Superior temporal gyrus (tissue), 1 donor: ENCODE data around the gene KIR3DL1.
"Not testable (repeated sequence)": the region's sequence is repeated elsewhere in the genome, so short reads cannot be mapped to it uniquely, and the experiment has no call there.

Source experiments
- DNase-seq: peaks from one replicate; pipeline ENCODE4 v3.0.0-alpha.2; 2016; ENCODE audit errors: extremely low spot score

KIR3DL1 gene

DNA sequence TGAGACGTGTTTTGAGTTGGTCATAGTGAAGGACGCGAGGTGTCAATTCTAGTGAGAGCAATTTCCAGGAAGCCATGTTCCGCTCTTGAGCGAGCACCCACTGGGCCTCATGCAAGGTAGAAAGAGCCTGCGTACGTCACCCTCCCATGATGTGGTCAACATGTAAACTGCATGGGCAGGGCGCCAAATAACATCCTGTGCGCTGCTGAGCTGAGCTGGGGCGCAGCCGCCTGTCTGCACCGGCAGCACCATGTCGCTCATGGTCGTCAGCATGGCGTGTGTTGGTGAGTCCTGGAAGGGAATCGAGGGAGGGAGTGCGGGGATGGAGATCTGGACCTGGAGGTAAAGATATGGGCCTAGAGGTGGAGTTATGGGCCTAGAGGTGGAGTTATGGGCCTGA is at the start of gene KIR3DL1:
TSS of gene KIR3DL1 (plus strand) at position 218 of the 400 bp plus-strand sequence.
- DNase-seq, result not testable (repeated sequence)

DNA sequence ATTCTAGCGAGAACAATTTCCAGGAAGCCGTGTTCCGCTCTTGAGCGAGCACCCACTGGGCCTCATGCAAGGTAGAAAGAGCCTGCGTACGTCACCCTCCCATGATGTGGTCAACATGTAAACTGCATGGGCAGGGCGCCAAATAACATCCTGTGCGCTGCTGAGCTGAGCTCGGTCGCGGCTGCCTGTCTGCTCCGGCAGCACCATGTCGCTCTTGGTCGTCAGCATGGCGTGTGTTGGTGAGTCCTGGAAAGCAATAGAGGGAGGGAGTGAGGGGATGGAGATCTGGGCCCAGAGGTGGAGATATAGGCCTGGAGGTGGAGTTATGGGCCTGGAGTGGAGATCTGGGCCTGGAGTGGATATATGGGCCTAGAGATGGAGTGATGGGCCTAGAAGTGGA is 46.6 kb upstream of the KIR3DL1 start, which contains the start of gene KIR2DL1:
TSS of gene KIR2DL1 (plus strand) at position 148 of the 400 bp plus-strand sequence. CDS start at position 206, 58 bp downstream.
- DNase-seq, result not testable (repeated sequence)

DNA sequence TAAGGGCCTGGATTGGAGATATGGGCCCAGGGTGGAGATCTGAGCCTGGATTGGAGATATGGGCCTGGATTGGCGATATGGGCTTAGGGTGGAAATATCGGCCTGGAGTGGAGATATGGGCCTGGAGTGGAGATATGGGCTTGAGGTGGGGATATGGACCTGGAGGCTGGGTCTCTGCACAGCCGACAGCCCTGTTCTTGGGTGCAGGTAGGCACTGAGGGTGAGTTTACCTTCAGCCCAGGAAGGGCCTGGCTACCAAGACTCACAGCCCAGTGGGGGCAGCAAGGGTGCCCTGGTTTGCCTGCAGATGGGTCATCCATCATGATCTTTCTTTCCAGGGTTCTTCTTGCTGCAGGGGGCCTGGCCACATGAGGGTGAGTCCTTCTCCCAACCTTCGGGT is 45.8 kb upstream of the KIR3DL1 start:
- DNase-seq, result not testable (repeated sequence)

DNA sequence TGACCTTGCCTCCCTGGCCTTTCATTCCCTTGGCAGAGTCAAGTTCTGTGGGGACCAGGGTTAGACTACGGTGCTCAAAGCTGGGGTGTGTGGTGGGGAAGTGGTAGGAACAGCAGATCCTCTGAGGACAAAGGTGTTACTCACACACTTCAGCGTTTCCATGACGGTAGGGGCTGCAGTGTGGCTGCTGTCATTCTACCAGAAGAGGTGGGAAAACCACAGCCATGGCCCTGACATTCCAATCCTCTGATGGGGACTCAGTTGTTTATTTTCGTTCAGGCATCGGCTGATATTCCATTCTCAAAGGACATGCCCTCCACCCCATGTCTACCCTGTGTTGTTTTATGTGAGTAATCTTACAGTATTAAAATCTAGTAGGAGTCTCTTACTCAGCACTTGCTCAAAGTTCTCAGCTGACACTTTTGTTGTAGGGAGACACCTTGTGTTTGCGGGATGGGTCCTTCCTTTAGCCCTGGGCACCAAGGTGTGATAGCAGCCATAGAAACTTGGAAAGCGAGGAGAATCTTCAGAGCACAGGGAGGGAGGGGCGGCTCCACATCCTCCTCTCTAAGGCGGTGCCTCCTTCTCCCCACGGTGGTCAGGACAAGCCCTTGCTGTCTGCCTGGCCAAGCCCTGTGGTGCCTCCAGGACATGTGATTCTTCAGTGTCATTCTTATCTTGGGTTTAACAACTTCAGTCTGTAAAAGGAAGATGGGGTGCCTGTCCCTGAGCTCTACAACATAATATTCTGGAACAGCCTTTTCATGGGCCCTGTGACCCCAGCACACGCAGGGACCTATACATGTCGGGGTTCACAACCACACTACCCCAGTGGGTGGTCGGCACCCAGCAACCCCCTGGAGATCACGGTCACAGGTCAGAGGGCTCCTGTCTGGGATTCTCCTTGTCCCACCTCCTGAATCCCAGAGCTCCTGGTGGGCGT is 45.0 kb upstream of the KIR3DL1 start:
- DNase-seq, result not testable (repeated sequence)

DNA sequence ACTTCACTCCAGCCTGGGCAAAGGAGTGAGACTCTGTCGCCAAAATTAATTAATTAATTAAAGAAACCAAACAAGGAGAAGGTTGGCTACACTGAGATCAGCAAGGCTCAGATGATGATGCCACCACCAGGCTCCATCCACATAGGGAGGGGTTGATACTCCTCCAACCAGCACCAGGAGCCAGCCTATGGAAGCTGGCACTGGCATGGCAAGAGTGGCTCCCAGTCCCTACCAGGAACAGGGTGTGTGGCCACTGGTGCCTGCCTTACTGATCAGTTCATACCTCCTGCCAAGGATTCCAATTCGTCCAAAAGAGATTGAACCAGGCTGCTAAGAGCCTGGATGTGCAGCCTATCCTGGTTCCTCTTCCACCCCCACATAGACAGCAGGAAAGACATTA is 43.6 kb upstream of the KIR3DL1 start:
- not testable (repeated sequence) for DNase-seq

DNA sequence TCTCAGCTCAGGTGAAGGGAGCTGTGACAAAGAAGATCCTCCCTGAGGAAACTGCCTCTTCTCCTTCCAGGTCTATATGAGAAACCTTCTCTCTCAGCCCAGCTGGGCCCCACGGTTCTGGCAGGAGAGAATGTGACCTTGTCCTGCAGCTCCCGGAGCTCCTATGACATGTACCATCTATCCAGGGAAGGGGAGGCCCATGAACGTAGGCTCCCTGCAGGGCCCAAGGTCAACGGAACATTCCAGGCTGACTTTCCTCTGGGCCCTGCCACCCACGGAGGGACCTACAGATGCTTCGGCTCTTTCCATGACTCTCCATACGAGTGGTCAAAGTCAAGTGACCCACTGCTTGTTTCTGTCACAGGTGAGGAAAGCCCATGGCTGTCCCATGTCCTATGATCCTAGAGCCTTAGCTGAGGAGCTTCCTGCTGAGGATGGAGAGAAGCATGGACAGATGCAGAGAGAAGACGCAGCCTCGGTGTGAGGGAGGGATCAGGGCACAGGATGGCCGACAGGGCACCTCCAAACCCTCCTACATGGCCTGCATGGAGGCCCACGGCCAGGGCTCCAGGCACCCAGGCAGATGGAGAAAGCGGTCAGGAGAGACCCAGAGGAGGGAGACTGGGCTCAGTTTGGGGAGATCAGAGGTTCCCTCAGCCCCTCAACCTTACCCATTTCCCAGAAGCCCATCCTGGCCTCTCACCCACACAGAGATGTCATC is 41.0 kb upstream of the KIR3DL1 start:
- DNase-seq, result not testable (repeated sequence)

DNA sequence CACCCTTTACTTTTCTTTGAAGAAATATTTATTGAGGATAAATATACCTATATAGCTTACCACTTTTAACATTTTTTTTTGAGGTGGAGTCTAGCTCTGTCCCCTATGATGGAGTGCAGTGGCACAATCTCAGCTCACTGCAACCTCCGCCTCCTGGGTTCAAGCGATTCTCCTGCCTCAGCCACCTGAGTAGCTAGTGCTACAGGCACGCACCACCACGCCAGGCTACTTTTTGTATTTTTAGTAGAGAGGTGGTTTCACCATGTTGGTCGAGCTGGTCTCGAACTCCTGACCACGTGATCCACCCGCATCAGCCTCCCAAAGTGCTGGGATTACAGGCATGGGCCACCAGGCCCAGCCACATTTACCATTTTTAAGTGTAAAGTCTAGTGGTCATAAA is 40.4 kb upstream of the KIR3DL1 start:
- DNase-seq, result not testable (repeated sequence)

DNA sequence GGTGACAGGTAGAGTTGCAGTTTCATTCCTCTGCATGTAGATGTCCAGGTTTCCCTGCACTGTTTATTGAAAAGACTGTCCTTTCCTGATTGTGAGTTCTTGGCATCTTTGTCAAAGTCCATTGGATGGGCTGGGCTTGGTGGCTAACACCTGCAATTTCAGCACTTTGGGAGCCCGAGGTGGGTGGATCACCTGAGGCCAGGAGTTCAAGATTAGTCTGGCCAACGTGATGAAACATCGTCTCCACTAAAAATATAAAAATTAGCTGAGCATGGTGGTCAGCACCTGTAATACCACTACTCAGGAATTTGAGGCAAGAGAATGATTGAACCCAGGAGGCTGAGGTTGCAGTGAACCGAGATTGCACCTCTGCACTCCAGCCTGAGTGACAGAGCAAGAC is 38.4 kb upstream of the KIR3DL1 start:
- not testable (repeated sequence) for DNase-seq

DNA sequence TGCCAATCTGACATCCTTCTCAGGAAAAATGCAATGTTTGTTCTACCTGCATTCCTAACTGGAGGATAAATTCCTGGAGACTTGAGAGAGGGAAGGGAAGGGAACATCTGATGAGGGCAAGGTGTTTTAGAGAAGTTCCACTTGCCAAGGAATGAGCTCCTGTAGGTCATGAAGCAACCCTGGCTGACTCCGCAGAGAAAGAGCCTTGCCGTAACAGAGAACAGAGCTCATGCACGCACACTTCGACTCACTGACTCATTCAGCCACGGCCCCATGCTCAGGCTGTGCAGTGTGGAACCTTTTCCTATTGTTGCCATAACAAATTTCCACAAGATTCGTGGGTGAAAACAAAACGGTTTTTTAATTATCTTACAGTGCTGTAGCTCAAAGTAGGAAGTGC is 37.4 kb upstream of the KIR3DL1 start:
- DNase-seq, result not testable (repeated sequence)

DNA sequence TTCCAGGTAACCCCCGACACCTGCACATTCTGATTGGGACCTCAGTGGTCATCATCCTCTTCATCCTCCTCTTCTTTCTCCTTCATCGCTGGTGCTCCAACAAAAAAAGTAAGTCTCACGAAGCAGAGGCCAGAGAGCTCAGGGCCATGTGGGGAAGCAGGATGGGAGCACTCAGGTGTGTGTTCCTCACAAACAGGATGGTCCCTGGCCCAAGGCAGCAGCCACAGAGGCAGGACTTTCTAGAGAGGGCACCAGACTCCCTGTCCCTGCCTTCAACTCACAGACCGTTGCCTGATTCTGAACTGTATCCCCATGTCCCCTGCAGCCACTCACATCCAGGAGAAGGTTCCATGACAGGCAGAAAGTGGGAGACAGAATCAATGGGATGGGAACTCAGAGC is 33.4 kb upstream of the KIR3DL1 start:
- DNase-seq, result not testable (repeated sequence)

DNA sequence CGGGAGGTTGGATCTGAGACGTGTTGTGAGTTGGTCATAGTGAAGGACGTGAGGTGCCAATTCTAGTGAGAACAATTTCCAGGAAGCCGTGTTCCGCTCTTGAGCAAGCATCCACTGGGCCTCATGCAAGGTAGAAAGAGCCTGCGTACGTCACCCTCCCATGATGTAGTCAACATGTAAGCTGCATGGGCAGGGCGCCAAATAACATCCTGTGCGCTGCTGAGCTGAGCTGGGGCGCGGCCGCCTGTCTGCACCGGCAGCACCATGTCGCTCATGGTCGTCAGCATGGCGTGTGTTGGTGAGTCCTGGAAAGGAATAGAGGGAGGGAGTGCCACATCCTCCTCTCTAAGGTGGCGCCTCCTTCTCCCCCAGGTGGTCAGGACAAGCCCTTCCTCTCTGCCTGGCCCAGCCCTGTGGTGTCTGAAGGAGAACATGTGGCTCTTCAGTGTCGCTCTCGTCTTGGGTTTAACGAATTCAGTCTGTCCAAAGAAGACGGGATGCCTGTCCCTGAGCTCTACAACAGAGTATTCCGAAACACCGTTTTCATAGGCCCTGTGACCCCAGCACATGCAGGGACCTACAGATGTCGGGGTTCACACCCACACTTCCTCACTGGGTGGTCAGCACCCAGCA is 30.1 kb upstream of the KIR3DL1 start:
- not testable (repeated sequence) for DNase-seq

DNA sequence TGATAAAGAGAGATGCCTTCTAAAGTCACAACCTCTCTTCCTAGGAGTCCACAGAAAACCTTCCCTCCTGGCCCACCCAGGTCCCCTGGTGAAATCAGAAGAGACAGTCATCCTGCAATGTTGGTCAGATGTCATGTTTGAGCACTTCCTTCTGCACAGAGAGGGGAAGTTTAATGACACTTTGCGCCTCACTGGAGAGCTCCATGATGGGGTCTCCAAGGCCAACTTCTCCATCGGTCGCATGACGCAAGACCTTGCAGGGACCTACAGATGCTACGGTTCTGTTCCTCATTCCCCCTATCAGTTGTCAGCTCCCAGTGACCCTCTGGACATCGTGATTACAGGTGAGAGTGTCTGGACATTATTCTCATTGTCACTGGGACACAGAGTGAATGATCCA is 28.1 kb upstream of the KIR3DL1 start:
- not testable (repeated sequence) for DNase-seq

DNA sequence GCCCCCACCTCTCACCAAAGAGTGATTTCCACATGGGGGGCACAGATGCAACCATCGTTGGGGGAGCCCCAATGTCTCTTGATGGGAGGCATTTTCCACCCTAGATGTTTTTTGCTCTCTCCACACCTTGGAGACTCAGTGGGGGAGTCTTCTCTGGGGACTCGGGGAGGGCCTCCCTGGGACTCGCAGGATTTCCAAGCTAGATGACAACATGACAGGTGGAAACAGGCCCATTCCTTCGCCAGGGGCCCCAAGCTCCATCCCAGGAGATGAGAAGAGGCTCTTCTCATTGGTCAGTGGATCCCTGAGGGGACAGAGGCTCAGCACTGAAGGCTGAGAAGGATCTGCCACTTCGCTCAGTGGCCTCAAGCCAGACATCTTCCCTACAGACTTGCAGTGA is 25.6 kb upstream of the KIR3DL1 start:
- no peak for DNase-seq

DNA sequence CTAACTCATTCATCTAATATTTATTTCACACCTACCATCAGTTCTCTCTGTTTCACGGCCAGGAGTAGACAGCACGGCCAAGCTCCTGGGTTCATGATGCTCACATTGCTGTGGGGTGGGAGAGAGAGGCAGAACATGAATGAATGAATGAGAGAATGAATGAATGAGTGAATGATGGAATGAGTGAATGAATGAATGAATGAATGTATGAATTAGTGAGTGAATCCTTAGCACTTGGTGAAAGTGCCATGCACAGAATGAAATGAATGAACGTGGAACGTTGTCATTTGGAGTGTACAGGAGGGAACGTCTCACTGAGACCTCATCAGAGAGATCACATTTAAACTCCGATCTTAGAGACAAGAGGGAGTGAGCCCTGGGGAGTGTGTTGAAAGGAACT is 24.8 kb upstream of the KIR3DL1 start:
- DNase-seq, result no peak

DNA sequence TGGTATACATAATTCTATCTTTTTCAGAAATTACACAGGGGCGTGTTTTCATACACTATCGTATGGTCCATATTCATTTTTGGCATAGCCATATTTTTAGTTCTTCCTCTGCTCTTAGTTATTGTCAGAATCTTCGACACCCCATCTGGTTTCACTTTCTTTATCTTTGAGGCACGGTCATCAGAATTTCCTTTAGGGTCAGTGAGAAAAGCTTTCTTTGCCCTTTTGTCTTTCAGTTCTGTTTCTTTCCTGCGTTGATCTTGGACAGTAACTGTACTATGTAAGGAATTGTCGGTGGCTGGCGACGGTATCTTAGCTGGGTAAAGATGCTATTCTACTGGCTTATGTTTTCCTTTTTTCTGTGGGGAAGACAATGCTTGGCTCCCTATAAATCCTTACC is 23.5 kb upstream of the KIR3DL1 start:
- DNase-seq, result no peak

DNA sequence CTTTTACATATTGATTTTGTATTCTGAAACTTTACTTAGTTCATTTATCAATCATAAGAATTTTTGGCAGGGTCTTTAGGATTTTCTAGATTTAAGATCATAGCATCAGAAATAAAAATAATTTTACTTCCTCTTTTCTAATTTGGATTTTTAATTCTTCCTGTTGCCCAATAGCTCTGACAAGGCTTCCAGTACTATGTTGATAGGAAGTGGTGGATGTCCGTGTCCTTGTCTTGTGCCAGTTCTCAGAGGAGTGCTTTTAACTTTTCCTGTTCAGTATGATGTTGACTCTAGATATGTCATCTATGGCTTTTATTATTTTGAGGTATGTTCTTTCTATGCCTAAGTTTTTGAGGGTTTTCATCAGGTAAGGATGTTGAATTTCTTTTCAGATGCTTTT is 20.5 kb upstream of the KIR3DL1 start:
- no peak for DNase-seq

DNA sequence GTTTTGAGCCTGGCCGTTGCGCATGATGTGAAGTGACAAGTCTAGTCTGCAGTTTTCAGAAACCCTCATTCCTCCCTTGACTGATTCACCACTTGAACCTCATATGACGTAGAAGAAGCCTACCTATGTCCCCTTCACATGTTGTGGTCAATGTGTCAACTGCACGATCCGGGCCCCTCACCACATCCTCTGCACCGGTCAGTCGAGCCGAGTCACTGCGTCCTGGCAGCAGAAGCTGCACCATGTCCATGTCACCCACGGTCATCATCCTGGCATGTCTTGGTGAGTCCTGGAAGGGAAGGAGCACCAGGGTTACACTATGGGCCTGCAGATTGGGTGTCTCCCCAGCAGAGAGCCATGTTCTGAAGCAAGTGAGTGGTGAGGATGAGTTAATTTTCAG is 12.9 kb upstream of the KIR3DL1 start, which contains the start of gene KIR2DL4:
TSS of gene KIR2DL4 (plus strand) at position 201 of the 400 bp plus-strand sequence. CDS start at position 243, 42 bp downstream.
- DNase-seq, result no peak

DNA sequence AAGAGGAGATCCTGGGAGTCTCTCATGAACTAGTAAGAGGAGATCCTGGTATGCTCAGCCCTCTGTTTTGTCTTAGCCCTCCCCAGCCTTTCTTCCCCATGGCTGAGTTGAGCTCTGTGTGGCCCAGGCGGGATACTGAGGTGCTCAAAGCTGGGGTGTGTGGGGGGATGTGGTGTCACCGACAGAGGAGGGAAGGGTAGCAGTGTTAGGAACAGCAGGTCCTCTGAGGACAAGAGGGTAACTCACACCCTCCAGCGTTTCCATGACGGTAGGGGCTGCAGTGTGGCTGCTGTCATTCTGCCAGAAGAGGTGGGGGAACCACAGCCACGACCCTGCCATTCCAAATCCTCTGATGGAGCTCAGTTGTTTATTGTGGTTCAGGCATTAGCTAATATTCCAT is 12.2 kb upstream of the KIR3DL1 start:
- no peak for DNase-seq

DNA sequence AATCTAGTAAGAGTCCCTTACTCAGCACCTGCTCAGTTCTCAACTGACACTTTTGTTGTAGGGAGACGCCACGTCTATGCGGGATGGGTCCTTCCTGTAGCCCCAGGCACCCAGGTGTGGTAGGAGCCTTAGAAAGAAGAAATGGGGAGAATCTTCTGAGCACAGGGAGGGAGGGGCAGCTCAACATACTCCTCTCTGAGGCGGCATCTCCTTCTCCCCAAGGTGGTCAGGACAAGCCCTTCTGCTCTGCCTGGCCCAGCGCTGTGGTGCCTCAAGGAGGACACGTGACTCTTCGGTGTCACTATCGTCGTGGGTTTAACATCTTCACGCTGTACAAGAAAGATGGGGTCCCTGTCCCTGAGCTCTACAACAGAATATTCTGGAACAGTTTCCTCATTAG is 11.7 kb upstream of the KIR3DL1 start:
- no peak for DNase-seq

DNA sequence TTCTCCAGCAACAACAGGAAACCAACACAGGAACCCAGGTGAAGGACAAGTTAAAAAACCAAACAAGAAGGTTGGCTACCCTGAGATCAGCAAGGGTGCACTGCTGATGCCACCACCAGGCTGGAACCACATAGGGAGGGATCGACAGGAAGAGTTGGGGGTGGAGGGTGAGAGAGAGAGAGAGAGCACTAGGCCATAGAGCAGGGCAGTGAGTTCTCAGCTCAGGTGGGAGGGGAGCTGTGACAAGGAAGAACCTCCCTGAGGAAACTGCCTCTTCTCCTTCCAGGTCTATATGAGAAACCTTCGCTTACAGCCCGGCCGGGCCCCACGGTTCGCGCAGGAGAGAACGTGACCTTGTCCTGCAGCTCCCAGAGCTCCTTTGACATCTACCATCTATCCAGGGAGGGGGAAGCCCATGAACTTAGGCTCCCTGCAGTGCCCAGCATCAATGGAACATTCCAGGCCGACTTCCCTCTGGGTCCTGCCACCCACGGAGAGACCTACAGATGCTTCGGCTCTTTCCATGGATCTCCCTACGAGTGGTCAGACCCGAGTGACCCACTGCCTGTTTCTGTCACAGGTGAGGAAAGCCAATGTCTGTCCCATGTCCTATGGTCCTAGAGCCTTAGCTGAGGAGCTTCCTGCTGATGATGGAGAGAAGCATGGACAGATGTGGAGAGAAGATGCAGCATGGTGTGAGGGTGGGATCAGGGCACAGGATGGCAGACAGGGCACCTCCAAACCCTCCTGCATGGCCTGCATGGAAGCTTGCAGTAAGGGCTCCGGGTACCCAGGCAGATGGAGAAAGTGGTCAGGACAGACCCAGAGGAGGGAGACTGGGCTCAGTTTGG is 10.4 kb upstream of the KIR3DL1 start:
- DNase-seq, result no peak

DNA sequence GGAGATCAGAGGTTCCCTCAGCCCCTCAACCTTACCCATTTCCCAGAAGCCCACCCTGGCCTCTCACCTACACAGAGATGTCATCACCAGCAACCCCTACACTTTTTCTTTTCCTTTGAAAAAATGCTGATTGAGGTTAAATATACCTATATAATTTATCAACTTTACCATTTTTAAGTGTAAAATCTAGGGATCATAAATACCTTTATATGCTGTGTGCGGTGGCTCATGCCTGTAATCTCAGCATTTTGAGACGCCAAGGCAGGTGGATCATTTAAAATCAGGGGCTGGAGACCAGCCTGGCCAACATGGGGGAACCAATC is 9.8 kb upstream of the KIR3DL1 start:
- DNase-seq, result no peak
